Fibroblast of gingiva (primary cell): Measurements from ENCODE around the gene AIF1L.

Experiments
- DNase-seq: peaks from one replicate; pipeline ENCODE4 v3.0.0-alpha.2; 2011; ENCODE audit warnings: low read depth

Gene AIF1L

DNA sequence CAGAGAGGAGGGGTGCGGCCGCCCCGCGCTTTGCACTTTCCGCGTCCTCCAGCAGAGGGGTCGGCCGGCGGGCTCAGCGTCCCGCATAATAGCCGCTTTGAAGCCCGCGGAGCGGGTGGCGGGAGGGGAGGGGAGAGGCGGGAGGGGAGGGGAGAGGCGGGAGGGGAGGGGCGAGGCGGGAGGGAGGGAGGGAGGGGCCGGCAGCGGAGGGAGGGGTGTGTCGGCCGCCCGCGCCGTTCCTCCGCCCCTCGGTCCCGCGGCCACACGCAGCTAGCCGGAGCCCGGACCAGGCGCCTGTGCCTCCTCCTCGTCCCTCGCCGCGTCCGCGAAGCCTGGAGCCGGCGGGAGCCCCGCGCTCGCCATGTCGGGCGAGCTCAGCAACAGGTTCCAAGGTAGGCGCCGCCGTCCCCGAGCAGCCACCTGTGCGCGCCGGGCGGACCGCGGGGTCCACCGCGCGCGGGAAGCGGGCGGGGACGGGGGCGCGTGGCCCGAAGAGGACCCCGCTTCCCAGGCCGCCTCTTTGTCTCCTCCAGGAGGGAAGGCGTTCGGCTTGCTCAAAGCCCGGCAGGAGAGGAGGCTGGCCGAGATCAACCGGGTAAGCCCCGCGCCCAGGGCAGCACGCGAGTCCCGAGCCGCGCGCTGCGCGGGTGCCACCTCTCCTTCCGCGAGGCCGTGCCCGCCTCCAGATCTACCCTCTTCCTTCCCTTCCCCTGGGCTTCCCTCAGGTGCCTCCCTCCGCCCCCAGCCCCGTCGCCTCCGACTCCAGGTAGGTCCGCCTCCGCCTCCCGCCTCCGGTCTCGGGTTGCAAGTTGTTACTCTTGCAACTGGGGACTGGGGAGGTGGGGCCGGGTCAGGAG is at the start of gene AIF1L:
AIF1L (plus strand) TSS at position 263 of the 857 bp plus-strand sequence; CDS start at position 362, 99 bp downstream.
- no peak for DNase-seq

DNA sequence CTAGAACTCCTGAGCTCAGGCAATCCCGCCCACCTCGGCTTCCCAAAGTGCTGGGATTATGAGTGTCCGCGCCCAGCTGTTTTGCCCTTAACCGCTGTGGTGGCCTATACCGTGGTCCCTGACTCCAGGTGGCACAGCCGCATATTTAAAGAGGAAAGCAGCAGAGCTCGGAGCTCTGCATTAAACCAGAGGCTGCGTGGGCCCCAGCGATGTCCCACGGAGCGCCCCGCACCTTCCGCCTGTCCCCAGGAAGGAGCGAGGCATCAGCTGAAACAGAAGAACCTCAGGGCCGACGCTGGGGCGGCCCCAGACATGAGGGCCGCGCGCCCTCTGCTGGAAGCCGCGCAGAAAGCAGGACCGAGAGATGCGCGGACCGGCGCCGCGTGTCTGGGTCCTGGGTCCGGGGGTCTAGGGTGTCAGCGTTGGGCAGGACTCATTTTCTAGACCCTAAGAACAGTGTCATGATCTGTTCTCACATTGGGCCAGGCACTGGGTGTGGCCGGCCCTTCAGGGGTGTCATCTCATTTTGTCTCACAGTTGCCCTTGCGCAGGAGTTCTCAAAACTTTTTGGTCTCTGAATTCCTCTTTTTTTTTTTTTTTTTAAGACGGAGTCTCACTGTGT is 49.6 kb upstream of the AIF1L start:
- peak; percentile 42 for DNase-seq

DNA sequence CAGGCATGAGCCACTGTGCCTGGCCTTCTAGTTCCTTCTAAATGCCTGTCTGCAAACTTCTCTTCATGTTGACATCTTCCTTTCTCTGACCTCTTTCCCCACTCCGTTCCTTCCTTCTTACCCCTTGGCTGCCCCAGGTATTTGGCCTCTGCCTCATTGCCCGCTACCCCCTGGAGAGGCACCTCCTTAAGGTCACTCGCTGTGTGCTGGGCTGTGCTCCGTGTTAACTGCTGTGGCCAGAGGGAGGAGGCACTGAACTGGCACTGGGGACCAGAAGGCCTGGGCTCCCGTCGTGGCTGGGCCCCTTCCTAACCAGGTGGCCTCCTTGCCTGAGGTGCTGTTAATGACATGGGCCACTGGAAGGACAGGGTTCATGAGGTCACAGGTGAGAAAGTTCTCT is 48.0 kb upstream of the AIF1L start:
- DNase-seq, result no peak

DNA sequence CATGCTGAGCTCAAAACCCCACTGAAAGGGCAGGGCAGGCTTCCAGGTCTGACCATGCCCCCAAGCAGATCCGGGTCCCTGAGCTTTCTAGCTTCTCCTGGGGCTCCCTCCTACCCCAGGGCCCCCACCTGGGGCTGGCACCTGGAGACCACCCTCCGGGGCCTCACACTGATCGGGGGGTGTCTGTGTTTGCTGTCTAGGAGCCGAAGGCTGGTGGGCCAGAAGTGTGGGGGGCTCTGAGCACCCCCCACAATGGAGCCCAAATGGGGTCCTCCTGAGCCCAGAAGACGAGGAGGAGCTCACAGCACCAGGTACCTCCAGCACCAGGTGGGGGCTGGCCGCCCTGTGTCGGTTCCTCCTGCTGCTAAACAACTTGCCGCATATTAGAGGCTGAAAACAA is 47.5 kb upstream of the AIF1L start:
- DNase-seq, result no peak

DNA sequence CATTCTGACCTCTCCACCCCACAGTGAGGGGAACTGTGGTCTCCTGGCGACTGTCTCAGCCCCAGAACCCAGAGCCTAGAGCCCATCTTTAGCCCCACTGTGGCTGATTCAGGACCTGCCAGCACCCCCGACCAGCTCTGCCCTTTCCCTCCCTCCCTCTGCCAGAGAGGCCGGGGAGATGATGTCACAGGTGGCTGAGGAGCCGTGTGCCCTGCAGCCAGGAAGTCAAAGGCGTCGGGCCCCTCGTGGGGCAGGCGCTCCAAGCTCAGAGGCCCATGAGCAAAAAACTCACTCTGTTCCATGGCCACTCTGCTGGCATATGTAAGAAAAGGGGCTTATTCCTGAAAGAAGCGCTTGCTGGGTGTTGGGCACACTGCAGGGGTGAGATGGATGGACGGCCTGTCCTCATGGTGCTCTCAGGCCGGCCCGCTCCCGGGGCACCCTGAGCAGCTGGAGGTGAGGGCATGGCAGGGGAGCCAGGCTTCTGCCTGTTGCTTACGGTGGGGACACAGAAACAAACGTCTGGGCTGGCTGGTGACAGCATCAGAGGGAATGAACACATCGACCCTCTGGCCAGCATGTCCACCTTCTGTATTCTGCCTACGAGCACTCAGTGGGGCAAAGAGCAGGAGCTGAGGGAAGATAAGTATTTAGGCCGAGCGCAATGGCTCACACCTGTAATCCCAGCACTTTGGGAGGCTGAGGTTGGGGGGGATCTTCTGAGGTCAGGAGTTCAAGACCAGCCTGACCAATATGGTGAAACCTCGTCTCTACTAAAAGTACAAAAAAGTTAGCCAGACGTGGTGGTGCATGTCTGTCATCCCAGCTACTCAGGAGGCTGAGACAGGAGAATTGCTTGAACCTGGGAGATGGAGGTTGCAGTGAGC is 46.3 kb upstream of the AIF1L start:
- no peak for DNase-seq

DNA sequence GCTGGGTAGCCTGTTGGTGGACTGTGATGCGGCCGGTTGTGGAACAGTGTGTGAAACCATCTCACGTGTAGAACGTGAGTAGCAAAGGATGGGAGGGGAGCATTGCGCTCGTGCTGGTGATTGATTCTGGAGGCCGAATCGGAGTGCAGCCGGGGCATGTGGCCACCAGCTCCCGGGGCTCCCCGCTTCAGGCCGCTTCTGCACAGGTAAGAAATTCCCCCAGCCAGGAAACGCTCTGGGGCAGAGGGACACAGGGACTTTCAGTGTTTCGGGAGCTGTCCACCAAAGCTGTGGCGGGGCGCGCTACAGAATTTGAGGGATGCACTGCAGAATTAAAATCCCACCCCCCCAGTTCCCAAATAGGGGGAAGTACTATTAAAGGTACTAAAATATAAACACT is 45.5 kb upstream of the AIF1L start:
- DNase-seq, result no peak

DNA sequence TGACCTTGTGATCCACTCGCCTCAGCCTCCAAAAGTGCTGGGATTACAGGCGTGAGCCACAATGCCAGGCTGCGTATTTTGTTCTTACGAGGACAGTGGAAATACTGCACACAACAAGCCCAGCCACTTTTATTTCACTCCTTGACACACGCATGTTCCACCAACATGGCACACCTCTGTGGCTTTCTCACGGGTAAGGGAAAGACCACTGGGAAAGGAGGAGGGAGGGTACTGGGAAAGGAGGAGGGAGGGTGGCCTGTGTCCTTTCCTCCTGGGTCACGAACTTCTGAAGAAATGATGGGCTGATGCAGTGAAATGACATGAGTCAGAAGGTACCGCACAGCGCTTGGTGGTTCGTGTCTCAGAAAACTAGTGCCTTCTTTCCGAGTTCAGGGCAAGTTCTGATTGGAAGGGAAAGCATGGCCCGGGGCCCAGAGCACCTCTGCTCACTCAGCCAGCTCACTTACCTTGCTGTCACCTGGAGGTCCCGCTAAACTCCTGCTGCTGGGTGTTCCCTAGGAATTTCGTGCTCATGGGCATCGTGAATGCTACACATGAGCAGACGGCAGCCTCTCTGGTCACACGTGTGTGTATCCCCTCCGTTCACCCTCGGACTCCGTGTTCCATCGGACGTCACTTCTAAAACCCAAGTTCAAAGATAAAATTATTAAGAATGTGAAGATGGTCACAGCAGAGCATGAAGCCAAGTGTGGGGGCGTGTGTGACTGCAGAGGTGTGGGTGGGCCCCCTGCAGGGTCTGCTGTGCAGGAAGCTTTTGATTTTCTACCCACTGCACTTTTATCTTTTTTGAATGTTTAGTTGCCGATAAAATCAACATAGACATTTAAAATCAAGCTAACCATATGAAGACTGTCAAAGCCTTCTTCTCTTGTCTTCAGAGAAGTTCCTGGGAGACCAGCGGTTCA is 44.5 kb upstream of the AIF1L start:
- no peak for DNase-seq

DNA sequence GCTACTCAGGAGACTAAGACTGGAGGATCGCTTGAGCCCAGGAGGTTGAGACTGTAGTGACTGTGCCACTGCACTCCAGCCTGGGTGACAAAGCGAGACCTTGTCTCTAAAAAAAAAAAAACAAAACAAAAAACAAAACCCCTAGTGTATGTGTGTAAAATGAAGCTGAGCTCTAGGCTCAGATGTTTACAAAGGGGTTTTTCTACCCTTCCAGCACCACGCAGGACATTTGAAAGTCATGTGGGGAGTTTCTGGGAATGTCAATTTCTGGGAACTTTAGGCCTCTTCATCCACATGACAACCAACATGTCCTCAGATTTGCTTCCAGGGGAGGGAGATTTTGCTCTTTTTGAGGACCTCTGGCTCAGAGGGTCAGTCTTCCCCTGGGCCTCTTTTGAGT is 42.4 kb upstream of the AIF1L start:
- no peak for DNase-seq

DNA sequence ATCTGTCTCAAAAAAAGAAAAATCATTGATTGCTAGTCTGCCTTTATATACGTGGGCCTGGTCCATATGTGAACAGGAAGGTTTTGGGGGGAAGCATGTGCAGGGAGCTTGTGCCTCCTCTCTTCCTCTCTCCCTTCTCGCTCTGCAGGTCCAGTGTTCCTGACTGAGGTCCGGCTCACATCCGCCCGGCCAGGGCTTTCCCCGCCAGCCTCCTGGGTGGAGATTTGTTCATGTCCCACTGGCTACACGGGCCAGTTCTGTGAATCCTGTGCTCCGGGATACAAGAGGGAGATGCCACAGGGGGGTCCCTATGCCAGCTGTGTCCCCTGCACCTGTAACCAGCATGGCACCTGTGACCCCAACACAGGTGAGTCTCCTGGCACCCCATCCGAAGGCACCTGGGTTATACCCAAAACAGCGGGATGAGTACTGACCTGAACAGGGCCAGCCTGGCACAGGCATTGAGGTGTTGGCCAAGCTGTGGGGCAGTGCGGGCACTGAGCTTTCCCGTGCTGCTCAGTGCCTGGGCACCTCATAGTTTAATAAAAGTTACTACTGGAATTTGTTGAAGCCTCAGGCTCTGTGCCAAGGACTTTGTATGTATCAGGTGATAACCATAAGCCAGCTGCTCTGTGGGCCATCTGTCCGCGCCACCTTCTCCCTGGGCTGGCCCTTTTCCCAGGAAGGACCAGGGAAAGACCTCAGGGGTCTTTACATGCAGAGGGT is 39.4 kb upstream of the AIF1L start:
- DNase-seq, result no peak

DNA sequence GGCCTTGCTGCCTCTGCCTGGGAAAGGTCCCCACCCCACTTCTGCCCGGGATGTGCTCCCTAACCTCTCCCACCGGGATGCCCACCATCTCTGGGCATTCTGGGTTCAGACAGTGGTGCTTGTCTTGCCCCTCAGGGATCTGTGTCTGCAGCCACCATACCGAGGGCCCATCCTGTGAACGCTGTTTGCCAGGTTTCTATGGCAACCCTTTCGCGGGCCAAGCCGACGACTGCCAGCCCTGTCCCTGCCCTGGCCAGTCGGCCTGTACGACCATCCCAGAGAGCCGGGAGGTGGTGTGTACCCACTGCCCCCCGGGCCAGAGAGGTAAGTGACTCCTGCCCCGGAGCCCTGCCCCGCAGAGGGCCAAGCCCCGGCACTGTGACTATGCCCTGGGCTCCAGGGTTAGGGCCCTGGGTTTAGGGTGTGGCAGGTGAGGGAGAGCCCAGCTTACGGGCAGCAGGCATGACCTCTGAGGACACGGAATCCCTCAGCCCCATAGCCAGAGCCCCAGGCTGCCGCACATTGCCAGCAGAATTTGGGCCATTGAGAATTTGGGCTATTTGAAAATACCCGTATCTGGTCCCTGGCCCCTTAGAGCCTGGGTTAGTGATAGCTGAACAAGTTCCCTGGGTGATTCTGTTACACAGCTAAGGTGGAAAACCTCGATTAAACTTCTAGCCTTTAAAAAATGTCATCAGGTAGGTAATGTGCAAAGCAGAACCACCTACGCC is 35.3 kb upstream of the AIF1L start:
- DNase-seq, result no peak

DNA sequence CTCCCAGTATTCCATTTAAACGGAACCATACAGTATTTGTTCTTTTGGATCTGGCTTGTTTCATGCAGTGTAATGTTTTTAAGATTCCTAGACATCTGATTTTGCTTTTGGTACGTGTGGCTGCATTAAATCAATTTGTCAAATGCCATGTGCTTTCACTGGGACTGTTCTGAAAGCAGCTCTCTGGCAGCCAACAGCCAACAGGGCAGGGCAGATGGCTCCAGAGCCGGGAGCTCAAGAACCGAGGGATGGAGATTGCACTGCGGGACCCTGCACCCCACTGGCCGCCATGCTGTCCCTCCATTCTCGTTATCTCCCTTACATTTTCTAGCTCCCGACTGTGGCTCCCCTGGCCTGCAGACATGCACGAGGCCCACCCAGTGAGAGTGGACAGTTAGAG is 33.4 kb upstream of the AIF1L start:
- DNase-seq, result no peak

DNA sequence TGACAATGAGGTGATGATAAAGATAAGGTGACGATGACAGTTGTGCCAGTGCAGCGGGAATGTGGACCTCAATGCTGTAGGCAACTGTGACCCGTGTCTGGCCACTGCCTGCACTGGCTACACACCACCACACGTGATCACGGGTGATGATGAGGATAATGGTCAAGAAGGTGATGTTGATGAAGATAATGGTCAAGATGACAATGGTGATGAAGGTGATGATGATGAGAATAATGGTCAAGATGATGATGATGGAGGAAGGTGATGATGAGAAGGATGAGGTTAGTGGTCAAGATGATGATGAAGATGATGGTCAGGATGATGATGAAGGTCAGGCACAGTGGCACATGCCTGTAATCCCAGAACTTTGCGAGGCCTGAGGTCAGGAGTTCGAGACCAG is 30.7 kb upstream of the AIF1L start:
- DNase-seq, result no peak

DNA sequence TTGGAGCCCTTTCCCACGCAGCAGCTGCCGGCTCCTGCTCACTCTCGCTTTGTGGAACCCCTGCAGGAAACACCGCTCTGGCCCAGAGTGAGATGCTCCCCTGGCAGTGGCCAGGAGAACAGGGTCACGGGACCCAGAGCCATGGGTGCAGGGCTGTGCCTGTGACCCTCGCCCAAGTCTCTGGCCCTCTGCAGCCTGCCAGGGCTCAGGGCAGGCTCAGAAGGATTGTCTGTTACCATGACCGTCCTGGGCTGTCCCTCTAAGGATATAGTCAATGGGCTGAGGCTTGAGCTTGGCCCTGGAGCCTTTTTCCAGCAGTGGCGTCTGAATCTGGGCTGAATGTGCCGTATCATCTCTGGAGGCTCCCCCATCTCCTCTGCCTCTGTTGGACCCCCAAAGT is 28.7 kb upstream of the AIF1L start:
- DNase-seq, result no peak

DNA sequence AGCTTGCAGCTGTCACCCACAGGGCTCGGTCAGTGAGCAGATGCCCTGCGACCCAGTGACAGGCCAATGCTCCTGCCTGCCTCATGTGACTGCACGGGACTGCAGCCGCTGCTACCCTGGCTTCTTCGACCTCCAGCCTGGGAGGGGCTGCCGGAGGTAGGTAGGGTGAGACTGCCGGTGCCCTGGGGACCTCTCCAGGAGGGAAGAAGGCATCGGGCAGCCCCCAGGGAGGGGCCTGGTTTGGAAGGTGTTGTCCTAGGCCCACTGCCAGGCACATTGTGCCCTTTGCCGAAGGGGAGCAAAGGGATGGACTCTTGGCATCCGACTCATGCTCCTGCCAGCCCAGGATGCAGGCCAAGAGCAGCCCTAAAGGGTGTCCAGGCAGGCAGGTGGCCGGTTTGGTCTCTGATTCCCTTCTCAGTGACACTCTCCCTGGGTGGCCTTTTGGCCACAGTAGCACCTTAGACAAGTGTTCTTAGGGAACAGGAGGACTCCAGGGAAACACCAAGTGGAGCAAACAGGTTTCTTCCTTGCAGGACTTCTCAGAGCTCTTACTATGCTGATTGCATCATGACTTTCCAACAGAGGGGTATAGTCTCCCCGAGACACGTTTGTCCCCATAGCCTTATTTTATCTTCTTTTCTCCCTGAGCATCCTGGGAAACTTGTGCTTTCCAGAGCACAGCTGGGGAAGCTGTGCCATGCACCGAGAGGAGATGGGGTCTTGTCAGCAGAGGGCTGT is 28.1 kb upstream of the AIF1L start:
- no peak for DNase-seq

DNA sequence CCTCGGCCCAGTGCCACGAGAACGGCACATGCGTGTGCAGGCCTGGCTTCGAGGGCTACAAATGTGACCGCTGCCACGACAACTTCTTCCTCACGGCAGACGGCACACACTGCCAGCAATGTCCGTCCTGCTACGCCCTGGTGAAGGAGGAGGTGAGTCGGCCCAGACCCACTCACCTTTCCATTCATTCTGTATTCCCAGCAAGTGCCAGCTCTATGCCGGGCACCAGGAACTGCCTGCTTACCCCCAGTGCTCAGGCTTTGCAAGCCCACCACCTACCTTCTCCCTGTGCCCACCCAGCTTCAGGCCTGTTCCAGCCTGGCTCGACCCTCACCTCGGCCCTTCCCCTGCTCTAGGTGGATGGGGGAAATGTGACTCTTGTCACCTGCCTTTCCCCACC is 26.6 kb upstream of the AIF1L start:
- DNase-seq, result no peak

DNA sequence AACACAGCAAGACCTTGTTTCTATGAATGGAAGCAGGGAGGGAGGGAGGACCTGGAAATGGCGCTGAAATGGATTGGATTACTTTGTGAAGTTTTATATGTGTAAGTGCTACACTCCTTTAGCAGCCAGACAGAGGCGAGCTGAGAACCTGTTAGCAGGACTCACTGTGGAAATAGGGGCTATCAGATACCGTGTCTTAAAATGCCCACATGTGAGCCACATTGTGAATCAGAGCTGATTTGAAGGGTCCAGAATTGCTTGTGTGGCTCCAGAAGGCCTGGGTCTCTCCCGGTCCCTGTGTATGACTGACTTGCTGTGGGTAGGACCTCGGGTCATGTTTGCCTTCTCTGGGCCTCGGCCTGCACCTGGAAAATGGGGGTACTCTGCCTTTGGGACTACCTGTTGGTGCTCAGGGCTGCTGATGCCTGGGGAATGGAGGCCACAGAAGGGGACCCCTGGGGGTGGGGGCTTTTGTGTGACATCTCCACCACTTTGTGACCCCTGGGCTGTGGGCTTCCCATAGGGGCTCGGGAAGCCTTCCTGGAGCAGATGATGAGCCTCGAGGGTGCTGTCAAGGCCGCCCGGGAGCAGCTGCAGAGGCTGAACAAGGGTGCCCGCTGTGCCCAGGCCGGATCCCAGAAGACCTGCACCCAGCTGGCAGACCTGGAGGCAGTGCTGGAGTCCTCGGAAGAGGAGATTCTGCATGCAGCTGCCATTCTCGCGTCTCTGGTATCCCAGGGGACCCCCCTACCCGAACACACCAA is 24.0 kb upstream of the AIF1L start:
- no peak for DNase-seq

DNA sequence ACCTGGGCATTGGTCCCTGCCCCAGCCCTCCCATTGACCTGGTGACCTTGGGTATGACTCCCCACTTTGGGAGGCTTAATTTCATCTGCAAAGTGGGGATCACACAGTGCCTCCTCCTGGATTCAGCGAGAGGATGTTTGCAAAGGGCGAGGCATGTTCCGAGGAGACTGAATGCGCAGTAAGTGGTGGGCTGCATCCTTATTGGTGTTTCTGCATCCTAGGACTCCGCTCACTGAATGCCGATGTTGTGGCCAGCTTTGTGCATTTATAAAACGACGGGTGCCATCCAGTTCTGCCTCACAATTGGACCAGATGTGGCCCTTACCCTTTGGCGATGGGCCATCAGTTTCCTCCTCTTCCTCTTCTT is 23.5 kb upstream of the AIF1L start:
- DNase-seq, result no peak

DNA sequence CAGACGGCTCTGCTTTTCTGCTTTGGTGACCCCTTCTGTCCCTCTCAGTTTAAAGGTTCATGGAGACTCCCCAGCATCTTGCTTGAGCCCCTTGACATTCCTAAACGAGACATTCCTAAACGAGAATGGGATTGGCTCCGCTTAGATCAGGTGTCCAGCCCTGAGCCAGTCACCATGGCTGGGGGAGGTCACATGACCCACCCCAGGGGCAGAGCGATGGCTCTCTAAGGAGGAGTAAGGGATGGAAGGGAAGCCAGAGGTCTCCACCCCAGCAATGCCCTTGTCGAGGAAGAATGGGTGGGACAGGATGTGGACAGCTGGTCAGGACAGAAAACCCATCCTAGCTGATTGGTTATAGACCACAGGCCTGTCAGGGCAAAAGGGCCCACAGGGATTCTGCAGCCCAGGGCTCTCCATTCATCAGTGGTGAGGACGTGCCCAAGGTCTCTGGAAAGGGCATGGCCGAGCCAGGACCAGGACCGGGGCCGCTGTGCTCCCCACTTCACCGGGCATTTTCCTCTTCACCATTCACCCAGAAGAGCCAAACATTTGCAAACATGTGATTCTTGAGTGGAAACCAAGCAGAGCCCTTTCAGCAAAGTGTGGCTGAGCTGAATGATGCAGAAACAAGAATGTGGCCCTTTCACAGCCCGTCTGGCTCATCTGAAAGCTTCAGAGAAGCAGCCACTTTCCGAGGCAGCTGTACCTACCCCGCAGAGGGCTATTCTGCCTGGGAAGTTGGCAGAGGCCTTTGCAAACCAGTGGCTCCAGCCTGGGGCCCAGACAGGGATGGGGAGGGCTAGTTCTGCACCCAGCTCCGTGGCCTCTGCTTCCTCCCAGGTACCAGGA is 19.8 kb upstream of the AIF1L start:
- no peak for DNase-seq
